GM12878 (cell line): Measurements from ENCODE around the gene BHLHE41. TPM values are rescaled to one million over a fixed set of nuclear protein-coding genes. Genes with fewer than 3 reads are reported as not detected.
A peak's percentile ranks its signal among the peaks of the same experiment; 100 is the strongest.

Experiments
- ATAC-seq: fragments of 200-7000 bp; cut with Tn5 transposase; 3 replicates; pipeline ENCODE4 v1.9.1; 2020; ENCODE audit warnings: mild to moderate bottlenecking, moderate library complexity
- BruUV-seq: library from RNA; stranded (reverse); fragments of 400-500 nt; replicated peaks from 2 replicates; lab custom pipeline; 2021; lab: Mats Ljungman, UMichigan
- CTCF ChIA-PET: fragments of 300-600 bp; sonication (Branson Sonifier 250); formaldehyde crosslinking; extraction: SDS; loops from one replicate; lab custom pipeline; 2021; ENCODE audit warnings: inconsistent platforms; lab: Yijun Ruan, JAX
- POLR2A ChIA-PET: fragments of 350-600 bp; formaldehyde crosslinking; extraction: SDS; loops from one replicate; lab custom pipeline; 2021; ENCODE audit warnings: inconsistent platforms; lab: Charles Lee
- RAD21 ChIA-PET: fragments of 300-600 bp; sonication (Branson Sonifier 250); formaldehyde crosslinking; loops from one replicate; lab custom pipeline; 2023; ENCODE audit warnings: antibody characterized with exemption; ENCODE audit not compliant: unreplicated experiment; lab: Charles Lee
- SMC1A ChIA-PET: fragments of 300-600 bp; sonication (Branson Sonifier 250); formaldehyde crosslinking; loops from one replicate; lab custom pipeline; 2023; ENCODE audit not compliant: unreplicated experiment, uncharacterized antibody; lab: Charles Lee
- DNase-seq: peaks from one replicate; pipeline ENCODE4 v3.0.0-alpha.2; 2011; ENCODE audit warnings: low read depth, low spot score
- FAIRE-seq: peaks from 3 replicates; lab custom pipeline; 2011; peaks lifted over from hg19 to GRCh38; lab: Jason Lieb, UNC
- H2AFZ ChIP-seq: 2 replicates; pipeline ENCODE4 v1.6.0; 2011; ENCODE audit warnings: low read depth, low read length, control low read depth; ENCODE audit not compliant: control insufficient read depth
- H3K27ac ChIP-seq: 2 replicates; pipeline ENCODE4 v1.5.1; 2011; ENCODE audit warnings: control low read depth; ENCODE audit not compliant: control insufficient read depth, insufficient read depth
- H3K27me3 ChIP-seq, 2 experiments: replicated peaks in 1 of 2; 2 replicates each; pipeline versions ENCODE4 v1.6.0 to v1.6.1; 2011; ENCODE audit warnings: low read length in 1 of 2; ENCODE audit not compliant: control insufficient read depth in 2 of 2, insufficient read depth in 2 of 2
- H3K36me3 ChIP-seq, 2 experiments: 2 replicates each; pipeline ENCODE4 v1.5.1; 2011; ENCODE audit warnings: low read length in 1 of 2; ENCODE audit not compliant: control insufficient read depth in 2 of 2, insufficient read depth in 2 of 2
- H3K4me1 ChIP-seq: 2 replicates; pipeline ENCODE4 v1.6.1; 2011; ENCODE audit warnings: mild to moderate bottlenecking, low read length, moderate library complexity, mixed read lengths; ENCODE audit not compliant: control insufficient read depth, insufficient read depth
- H3K4me2 ChIP-seq: 2 replicates; pipeline ENCODE4 v1.6.0; 2011; ENCODE audit warnings: control low read depth; ENCODE audit not compliant: control insufficient read depth, insufficient read depth
- H3K4me3 ChIP-seq: fragments of 200-600 bp; sonication (generic); 2 replicates; pipeline ENCODE4 v1.5.1; 2016
- H3K79me2 ChIP-seq: 2 replicates; pipeline ENCODE4 v1.6.0; 2011; ENCODE audit warnings: low read length; ENCODE audit not compliant: control insufficient read depth, insufficient read depth
- H3K9ac ChIP-seq: 2 replicates; pipeline ENCODE4 v1.8.0; 2011; ENCODE audit warnings: low read length, control low read depth, mixed read lengths; ENCODE audit not compliant: control insufficient read depth, insufficient read depth
- H3K9me3 ChIP-seq: replicated peaks from 3 replicates; pipeline ENCODE4 v1.5.1; 2011; ENCODE audit warnings: mild to moderate bottlenecking, low read length; ENCODE audit not compliant: control insufficient read depth, insufficient read depth
- H4K20me1 ChIP-seq: 2 replicates; pipeline ENCODE4 v1.6.0; 2011; ENCODE audit not compliant: control insufficient read depth, insufficient read depth
- BCL11A ChIP-seq: IDR thresholded peaks from 2 replicates; pipeline ENCODE4 v1.6.1; 2011; ENCODE audit warnings: low read depth, low read length
- EP300 ChIP-seq, 2 experiments: fragments of 150-350 bp in 1 of 2; IDR thresholded peaks; 2 replicates each; pipeline ENCODE4 v1.6.1; 2011 to 2012; ENCODE audit warnings: low read depth in 2 of 2, low read length in 2 of 2, borderline replicate concordance in 1 of 2, improper control_type of control experiment in 1 of 2, inconsistent platforms in 1 of 2; ENCODE audit not compliant: control insufficient read depth in 1 of 2
- GATAD2B ChIP-seq: fragments of 450-650 bp; conservative IDR thresholded peaks from 2 replicates; pipeline ENCODE4 v1.6.1; 2017; ENCODE audit warnings: low read depth, mild to moderate bottlenecking, moderate library complexity
- IKZF2 ChIP-seq, 2 experiments: fragments of 450-650 bp; IDR thresholded peaks; 2 replicates each; pipeline ENCODE4 v1.6.1; 2017; ENCODE audit warnings: mild to moderate bottlenecking in 2 of 2, moderate library complexity in 2 of 2
- KLF5 ChIP-seq: fragments of 450-650 bp; IDR thresholded peaks from 2 replicates; pipeline ENCODE4 v1.6.1; 2014; ENCODE audit warnings: mild to moderate bottlenecking; ENCODE audit not compliant: partially characterized antibody
- LARP7 ChIP-seq: fragments of 450-650 bp; IDR thresholded peaks from 2 replicates; pipeline ENCODE4 v1.6.1; 2017; ENCODE audit warnings: mild to moderate bottlenecking
- PAX5 ChIP-seq: IDR thresholded peaks from 2 replicates; pipeline ENCODE4 v1.6.1; 2011; ENCODE audit warnings: low read depth, low read length, borderline replicate concordance
- RUNX3 ChIP-seq: IDR thresholded peaks from 2 replicates; pipeline ENCODE4 v1.6.1; 2012; ENCODE audit warnings: low read length, inconsistent platforms
- SUZ12 ChIP-seq: fragments of 200-600 bp; sonication (generic); IDR thresholded peaks from one replicate; pipeline ENCODE4 v1.6.1; 2018; ENCODE audit warnings: antibody characterized with exemption, mild to moderate bottlenecking; ENCODE audit not compliant: unreplicated experiment
- TCF12 ChIP-seq: IDR thresholded peaks from 2 replicates; pipeline ENCODE4 v1.6.1; 2011; ENCODE audit warnings: low read depth, mild to moderate bottlenecking, low read length
- TCF3 ChIP-seq: IDR thresholded peaks from 2 replicates; pipeline ENCODE4 v1.6.1; 2012; ENCODE audit warnings: low read depth, mild to moderate bottlenecking, low read length, borderline replicate concordance; ENCODE audit not compliant: insufficient read depth
- ZBTB33 ChIP-seq: fragments of 450-650 bp; IDR thresholded peaks from 2 replicates; pipeline ENCODE4 v1.6.1; 2017; ENCODE audit warnings: mild to moderate bottlenecking
- ZZZ3 ChIP-seq: IDR thresholded peaks from 2 replicates; pipeline ENCODE4 v1.6.1; 2011; ENCODE audit warnings: low read depth; ENCODE audit not compliant: control insufficient read depth, insufficient read length
- WGBS: methylation state at CpG from one replicate; pipeline ENCODE4 v1.1.6; 2016; ENCODE audit warnings: low lambda C conversion rate; ENCODE audit not compliant: insufficient replicate concordance, insufficient coverage; ENCODE audit errors: missing lambda C conversion rate; 5-methylcytosine and 5-hydroxymethylcytosine counted together
- in situ Hi-C: fragments of 300-500 bp; cut with MboI; formaldehyde crosslinking; loops from 9 replicates; pipeline ENCODE4 v1.14.3; 2018; ENCODE audit warnings: mixed read lengths
- intact Hi-C: fragments of 100-400 bp; cut with micrococcal nuclease; formaldehyde crosslinking; loops from one replicate; pipeline ENCODE4 v1.14.2; 2022; ENCODE audit not compliant: unreplicated experiment
- polyA plus RNA-seq, 11 experiments: library from polyadenylated mRNA; depleted of rRNA in 4 of 11; unstranded in 6 of 11; stranded (reverse) in 5 of 11; fragments of >200 nt; fragmentation: Nextera tagmentation in 4 of 11; fragmentation: Illumina TruSeq in 1 of 11; extraction: Ambion mirVana in 4 of 11; extraction: Trizol in 1 of 11; gene quantifications; 1 replicate in 1 of 11; 2 replicates in 10 of 11; pipeline versions ENCODE4 v1.2.1 to v1.2.3, GENCODE V29; 2011 to 2016; ENCODE audit warnings: inconsistent platforms in 2 of 11, missing spikeins in 2 of 11, low read depth in 1 of 11
- total RNA-seq, 4 experiments: library from RNA; depleted of rRNA in 3 of 4; stranded (reverse); fragments of >200 nt in 3 of 4; fragmentation: Illumina TruSeq in 1 of 4; extraction: Trizol in 1 of 4; gene quantifications; 2 replicates each; pipeline versions ENCODE4 v1.2.1 to v1.2.3, GENCODE V29; 2013 to 2021
- TF ChIP-seq, protein P1 (sequence below), 3 experiments: IDR thresholded peaks in 2 of 3; conservative IDR thresholded peaks in 1 of 3; 2 replicates each; pipeline ENCODE4 v1.5.1; 2011; ENCODE audit warnings: low read depth in 3 of 3, low read length in 3 of 3, mild to moderate bottlenecking in 3 of 3, control low read depth in 2 of 3, moderate library complexity in 2 of 3, inconsistent platforms in 1 of 3, mixed read lengths in 1 of 3; ENCODE audit not compliant: control insufficient read depth in 2 of 3, insufficient read depth in 1 of 3; ENCODE audit errors: extremely low read depth in 1 of 3
- TF ChIP-seq, protein P2 (sequence below): IDR thresholded peaks from 2 replicates; pipeline ENCODE4 v1.6.1; 2011; ENCODE audit warnings: borderline replicate concordance, low read depth, mild to moderate bottlenecking, moderate library complexity, mixed read lengths, low read length; ENCODE audit not compliant: insufficient read depth; ENCODE audit errors: extremely low read length
- TF ChIP-seq, protein P3 (sequence below): fragments of 450-650 bp; IDR thresholded peaks from 2 replicates; pipeline ENCODE4 v1.6.1; 2014; ENCODE audit warnings: mild to moderate bottlenecking

Gene BHLHE41
- total and polyA plus RNA-seq, 10 of the 15 experiments (the other 5 are each of a cell fraction or from before 2014, with no cell fraction given) = 0.02 to 1.5 (median 0.07) TPM; not detected in 3

GRCh38 chr12:26122681-26123481, 2.0 kb downstream of the BHLHE41 start:
- H2AFZ ChIP-seq = peak overlapping the region; percentile 41
- H3K27ac ChIP-seq = no peak overlapping the region
- peak overlapping the region; percentile 70 for H3K4me2 ChIP-seq
- SMC1A ChIA-PET = interaction anchor here (0.6 to 8.3 kb wide), 25 partner anchors 13 to 708 kb away, joined by 3 to 91 read pairs (median 4); no protein-coding TSS in a partner anchor
- POLR2A ChIA-PET = interaction anchor here (0.5 to 1.2 kb wide), 3 partner anchors 8 to 218 kb away, joined by 3 to 4 read pairs (median 3); no protein-coding TSS in a partner anchor
- H3K9ac ChIP-seq = no peak overlapping the region; the same call in 1 of the 2 replicates
- H3K36me3 ChIP-seq = no peaks in the 10 kb centered on the region
- H3K27me3 ChIP-seq = peaks cover 10 to 38% of the 10 kb centered on the region in 2 experiments
- ATAC-seq (peak; percentile 17), DNase-seq (no peak), FAIRE-seq (no peak)
- H3K9me3 ChIP-seq = no peaks in the 10 kb centered on the region
- BruUV-seq = no TSS peak
- H3K4me3 ChIP-seq = peak overlapping the region; percentile 64
- RAD21 ChIA-PET = interaction anchor here (0.7 to 5.7 kb wide), 20 partner anchors 22 to 591 kb away, joined by 3 to 29 read pairs (median 4); partner anchors contain the start of gene SSPN
- CTCF ChIA-PET = interaction anchor here (0.7 to 7.8 kb wide), 32 partner anchors 8 to 578 kb away, joined by 3 to 74 read pairs (median 3); no protein-coding TSS in a partner anchor
- H4K20me1 ChIP-seq = no peaks in the 10 kb centered on the region
- intact Hi-C loops (loop anchor here (5.0 kb wide), 1 partner anchor 149 kb away; no protein-coding TSS in a partner anchor), in situ Hi-C loops (loop anchor here (25.0 kb wide), 1 partner anchor 514 kb away; no protein-coding TSS in a partner anchor)
- peaks cover 26% of the 10 kb centered on the region for H3K4me1 ChIP-seq
- under 1% methylated on average over 57 of the region's 69 CpGs for WGBS
- no peaks in the 10 kb centered on the region for H3K79me2 ChIP-seq
- TF ChIP-seq KLF5 = no peak
- TF ChIP-seq LARP7 = peak; percentile 43
- peak; percentile 83 for TF ChIP-seq SUZ12
- no peak for TF ChIP-seq TCF3
- TF ChIP-seq ZBTB33 = no peak
- TF ChIP-seq, protein P1, sequence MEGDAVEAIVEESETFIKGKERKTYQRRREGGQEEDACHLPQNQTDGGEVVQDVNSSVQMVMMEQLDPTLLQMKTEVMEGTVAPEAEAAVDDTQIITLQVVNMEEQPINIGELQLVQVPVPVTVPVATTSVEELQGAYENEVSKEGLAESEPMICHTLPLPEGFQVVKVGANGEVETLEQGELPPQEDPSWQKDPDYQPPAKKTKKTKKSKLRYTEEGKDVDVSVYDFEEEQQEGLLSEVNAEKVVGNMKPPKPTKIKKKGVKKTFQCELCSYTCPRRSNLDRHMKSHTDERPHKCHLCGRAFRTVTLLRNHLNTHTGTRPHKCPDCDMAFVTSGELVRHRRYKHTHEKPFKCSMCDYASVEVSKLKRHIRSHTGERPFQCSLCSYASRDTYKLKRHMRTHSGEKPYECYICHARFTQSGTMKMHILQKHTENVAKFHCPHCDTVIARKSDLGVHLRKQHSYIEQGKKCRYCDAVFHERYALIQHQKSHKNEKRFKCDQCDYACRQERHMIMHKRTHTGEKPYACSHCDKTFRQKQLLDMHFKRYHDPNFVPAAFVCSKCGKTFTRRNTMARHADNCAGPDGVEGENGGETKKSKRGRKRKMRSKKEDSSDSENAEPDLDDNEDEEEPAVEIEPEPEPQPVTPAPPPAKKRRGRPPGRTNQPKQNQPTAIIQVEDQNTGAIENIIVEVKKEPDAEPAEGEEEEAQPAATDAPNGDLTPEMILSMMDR (IDR thresholded peaks at IDR 0.05 in 2 of 3, conservative IDR thresholded peaks at IDR 0.05 in 1 of 3; ENCODE audit: control insufficient read depth in 2 of 3, extremely low read depth in 1 of 3, insufficient read depth in 1 of 3, low read depth in 3 of 3, low read length in 3 of 3) = peak; percentile 28 to 50 (median 35); a peak in 4 of 6 replicates
- TF ChIP-seq PAX5 = no peak
- TF ChIP-seq EP300 (IDR thresholded peaks at IDR 0.05; ENCODE audit: borderline replicate concordance in 1 of 2, control insufficient read depth in 1 of 2, low read depth in 2 of 2, low read length in 2 of 2) = no peak
- TF ChIP-seq IKZF2 (IDR thresholded peaks at IDR 0.05) = 0 out of 4 replicates have a peak, but pooled peaks have one; percentile 17 to 32
- TF ChIP-seq RUNX3 = no peak
- TF ChIP-seq, protein P2, sequence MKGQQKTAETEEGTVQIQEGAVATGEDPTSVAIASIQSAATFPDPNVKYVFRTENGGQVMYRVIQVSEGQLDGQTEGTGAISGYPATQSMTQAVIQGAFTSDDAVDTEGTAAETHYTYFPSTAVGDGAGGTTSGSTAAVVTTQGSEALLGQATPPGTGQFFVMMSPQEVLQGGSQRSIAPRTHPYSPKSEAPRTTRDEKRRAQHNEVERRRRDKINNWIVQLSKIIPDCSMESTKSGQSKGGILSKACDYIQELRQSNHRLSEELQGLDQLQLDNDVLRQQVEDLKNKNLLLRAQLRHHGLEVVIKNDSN = peak; percentile 14
- 0 out of 2 replicates have a peak, but pooled peaks have one; percentile 24 for TF ChIP-seq GATAD2B
- no peak for TF ChIP-seq BCL11A
- no peak for TF ChIP-seq ZZZ3
- TF ChIP-seq, protein P3, sequence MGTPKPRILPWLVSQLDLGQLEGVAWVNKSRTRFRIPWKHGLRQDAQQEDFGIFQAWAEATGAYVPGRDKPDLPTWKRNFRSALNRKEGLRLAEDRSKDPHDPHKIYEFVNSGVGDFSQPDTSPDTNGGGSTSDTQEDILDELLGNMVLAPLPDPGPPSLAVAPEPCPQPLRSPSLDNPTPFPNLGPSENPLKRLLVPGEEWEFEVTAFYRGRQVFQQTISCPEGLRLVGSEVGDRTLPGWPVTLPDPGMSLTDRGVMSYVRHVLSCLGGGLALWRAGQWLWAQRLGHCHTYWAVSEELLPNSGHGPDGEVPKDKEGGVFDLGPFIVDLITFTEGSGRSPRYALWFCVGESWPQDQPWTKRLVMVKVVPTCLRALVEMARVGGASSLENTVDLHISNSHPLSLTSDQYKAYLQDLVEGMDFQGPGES = no peak
- no peak for TF ChIP-seq TCF12
